ENCODE data around the gene RPL36AL. TPM values are rescaled to one million over a fixed set of nuclear protein-coding genes. Genes with fewer than 3 reads are reported as not detected.

The RPL36AL gene
- total RNA-seq, 4 donors from 2014 or later: 132 to 214 (median 159) TPM

DNA sequence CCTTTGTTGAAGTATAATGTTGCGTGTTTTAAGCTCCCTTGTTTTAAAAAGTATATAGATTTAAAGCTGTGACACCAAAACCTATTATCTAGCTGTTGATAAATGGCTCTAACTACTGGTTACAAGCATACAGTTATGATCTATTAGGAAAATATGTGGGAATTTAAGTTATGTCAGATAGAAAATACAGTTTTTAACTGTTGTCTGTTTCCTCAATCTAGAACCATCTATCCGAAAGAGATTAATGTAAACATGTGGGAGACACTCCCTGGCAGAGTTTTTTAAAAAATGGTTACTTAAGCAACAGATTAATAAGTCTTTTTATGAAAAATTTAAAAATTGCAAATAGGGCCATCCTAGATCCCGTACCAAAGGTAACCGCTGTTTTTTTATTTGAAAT is 8.2 kb downstream of the RPL36AL start:
- WGBS, 2 donors: 93% methylated on average over 4 of the region's 4 CpGs
- TF ChIP-seq POLR2A (IDR thresholded peaks at IDR 0.05): no peak
- TF ChIP-seq, protein P1, sequence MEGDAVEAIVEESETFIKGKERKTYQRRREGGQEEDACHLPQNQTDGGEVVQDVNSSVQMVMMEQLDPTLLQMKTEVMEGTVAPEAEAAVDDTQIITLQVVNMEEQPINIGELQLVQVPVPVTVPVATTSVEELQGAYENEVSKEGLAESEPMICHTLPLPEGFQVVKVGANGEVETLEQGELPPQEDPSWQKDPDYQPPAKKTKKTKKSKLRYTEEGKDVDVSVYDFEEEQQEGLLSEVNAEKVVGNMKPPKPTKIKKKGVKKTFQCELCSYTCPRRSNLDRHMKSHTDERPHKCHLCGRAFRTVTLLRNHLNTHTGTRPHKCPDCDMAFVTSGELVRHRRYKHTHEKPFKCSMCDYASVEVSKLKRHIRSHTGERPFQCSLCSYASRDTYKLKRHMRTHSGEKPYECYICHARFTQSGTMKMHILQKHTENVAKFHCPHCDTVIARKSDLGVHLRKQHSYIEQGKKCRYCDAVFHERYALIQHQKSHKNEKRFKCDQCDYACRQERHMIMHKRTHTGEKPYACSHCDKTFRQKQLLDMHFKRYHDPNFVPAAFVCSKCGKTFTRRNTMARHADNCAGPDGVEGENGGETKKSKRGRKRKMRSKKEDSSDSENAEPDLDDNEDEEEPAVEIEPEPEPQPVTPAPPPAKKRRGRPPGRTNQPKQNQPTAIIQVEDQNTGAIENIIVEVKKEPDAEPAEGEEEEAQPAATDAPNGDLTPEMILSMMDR (IDR thresholded peaks at IDR 0.05): no peak
- DNase-seq (ENCODE audit: low spot score in 2 of 2): no peak
- intact Hi-C loops (cut with DNase I; ENCODE audit: low total_unique reads): no loop called here
- H3K4me3 ChIP-seq (ENCODE audit: low read depth, poor library complexity, severe bottlenecking): no peak overlapping the region

GRCh38 chr14:49607583-49607982 is 12.8 kb downstream of the RPL36AL start:
- intact Hi-C loops (cut with DNase I; ENCODE audit: low total_unique reads): no loop called here
- 95% methylated on average over 6 of the region's 6 CpGs for WGBS, 2 donors
- no peak for DNase-seq (ENCODE audit: low spot score in 2 of 2)
- TF ChIP-seq POLR2A (IDR thresholded peaks at IDR 0.05): no peak
- TF ChIP-seq, protein P1 (IDR thresholded peaks at IDR 0.05): no peak
- H3K4me3 ChIP-seq (ENCODE audit: low read depth, poor library complexity, severe bottlenecking): no peak overlapping the region

GRCh38 chr14:49598485-49599300 is 21.7 kb downstream of the RPL36AL start, which contains the start of gene LRR1:
Gene LRR1, plus strand, starts transcription at chr14:49598940. Its CDS starts 81 bp downstream, at chr14:49599021.
- peak within 1 kb of the TSS; percentile 59 for H3K4me3 ChIP-seq (ENCODE audit: low read depth, poor library complexity, severe bottlenecking)
- TF ChIP-seq, protein P1 (IDR thresholded peaks at IDR 0.05): no peak
- no peak for TF ChIP-seq POLR2A (IDR thresholded peaks at IDR 0.05)
- intact Hi-C loops (cut with DNase I; ENCODE audit: low total_unique reads): no loop called here
- 0% methylated on average over 22 to 70 of the region's 77 CpGs for WGBS, 2 donors
- peak; percentile 83 to 97 for DNase-seq (ENCODE audit: low spot score in 2 of 2)

GRCh38 chr14:49598189-49598484 is 22.3 kb downstream of the RPL36AL start:
- peak overlapping the region; percentile 59 for H3K4me3 ChIP-seq (ENCODE audit: low read depth, poor library complexity, severe bottlenecking)
- 0 to 2% methylated on average over 15 of the region's 15 CpGs for WGBS, 2 donors
- TF ChIP-seq, protein P1 (IDR thresholded peaks at IDR 0.05): no peak
- TF ChIP-seq POLR2A (IDR thresholded peaks at IDR 0.05): no peak
- DNase-seq (ENCODE audit: low spot score in 2 of 2): no peak
- intact Hi-C loops (cut with DNase I; ENCODE audit: low total_unique reads): no loop called here

DNA sequence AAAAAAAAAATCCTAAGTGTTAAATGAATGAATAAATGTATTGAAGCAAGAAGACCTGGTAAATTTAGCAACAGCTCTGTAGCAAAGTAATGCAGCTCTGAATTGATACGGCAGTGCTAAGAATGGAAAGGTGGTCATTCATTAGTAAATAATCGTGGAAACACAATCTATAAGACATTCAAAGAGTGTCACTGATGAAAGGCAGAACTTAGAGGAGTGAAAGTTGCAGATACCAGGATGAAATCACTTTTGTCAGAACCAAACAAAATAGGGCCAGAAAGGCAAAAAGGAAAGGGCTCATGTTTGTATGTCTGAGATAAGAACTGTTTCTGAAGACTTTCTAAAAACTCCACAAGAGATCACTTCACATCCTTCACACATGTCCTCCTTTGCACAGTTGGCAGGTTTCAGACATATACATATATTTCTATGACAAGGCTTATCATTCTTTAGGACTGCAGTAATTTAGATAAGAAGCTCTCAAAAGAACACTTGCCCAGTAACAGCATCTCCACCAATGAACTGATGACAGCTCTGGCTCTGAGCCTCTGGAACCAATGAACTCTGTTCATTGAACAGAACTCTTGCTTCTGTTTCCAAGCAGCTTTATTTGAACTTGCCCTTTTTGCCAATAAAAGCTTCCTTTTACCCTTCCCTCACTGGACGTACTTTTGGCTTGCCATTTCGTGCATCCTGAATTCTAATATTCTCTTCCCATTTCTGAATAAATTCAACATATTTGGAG is 25.9 kb downstream of the RPL36AL start:
- no peak overlapping the region for H3K4me3 ChIP-seq (ENCODE audit: low read depth, poor library complexity, severe bottlenecking)
- 40 to 41% methylated on average over 4 of the region's 4 CpGs for WGBS, 2 donors
- DNase-seq (ENCODE audit: low spot score in 2 of 2): no peak
- TF ChIP-seq POLR2A (IDR thresholded peaks at IDR 0.05): no peak
- TF ChIP-seq, protein P1 (IDR thresholded peaks at IDR 0.05): no peak
- intact Hi-C loops (cut with DNase I; ENCODE audit: low total_unique reads): no loop called here
